NOMO-1 (cell line): ENCODE results near the gene AK1.

Experiments
- DNase-seq, 2 experiments: peaks; one replicate each; lab custom pipeline; 2025; ENCODE audit not compliant: unreplicated experiment in 2 of 2; lab: John Stamatoyannopoulos, UW

AK1 gene

GRCh38 chr9:127825319-127826051, 52.0 kb downstream of the AK1 start:
- DNase-seq, result no peak

- DNase-seq, result no peak
These were observed 55.4 kb downstream of the AK1 start for GRCh38 chr9:127822108-127822507.

GRCh38 chr9:127818574-127818973, 58.9 kb downstream of the AK1 start:
- no peak for DNase-seq

- no peak for DNase-seq
These were observed 59.5 kb downstream of the AK1 start for GRCh38 chr9:127817881-127818434.

GRCh38 chr9:127816728-127817127, 60.7 kb downstream of the AK1 start:
- no peak for DNase-seq
